ENCODE measurements around the gene RFC4.
A peak's percentile ranks its signal among the peaks of the same experiment; 100 is the strongest.

The RFC4 gene

GRCh38 chr3:186751480-186751879 lies 54.8 kb downstream of the RFC4 start:
- Histone ChIP-seq H3K27me3 (ENCODE audit: control insufficient read depth in 2 of 2, insufficient read depth in 2 of 2, low read length in 2 of 2) (no peaks in the 10 kb centered on the region), H3K4me3 (ENCODE audit: low read length in 2 of 2) (no peak overlapping the region), H3K9me3 (ENCODE audit: control insufficient read depth in 2 of 2, low read length in 2 of 2) (no peaks in the 10 kb centered on the region), H3K27ac (ENCODE audit: low read depth in 2 of 2, low read length in 2 of 2) (peak overlapping the region in 1 of 2 donors; percentile 60), H3K9ac (ENCODE audit: low read depth in 1 of 2, low read length in 2 of 2) (peak overlapping the region in 1 of 2 donors; percentile 30), H3K4me1 (ENCODE audit: control insufficient read depth in 2 of 2, insufficient read depth in 2 of 2, low read length in 2 of 2) (peaks cover 0 to 10% of the 10 kb centered on the region in 2 donors), H3K36me3 (ENCODE audit: control insufficient read depth in 2 of 2, insufficient read depth in 2 of 2, low read length in 2 of 2) (no peaks in the 10 kb centered on the region)

GRCh38 chr3:186750316-186750715 lies 56.0 kb downstream of the RFC4 start:
- no peak overlapping the region for H3K9ac ChIP-seq (ENCODE audit: low read depth in 1 of 2, low read length in 2 of 2)
- no peaks in the 10 kb centered on the region for H3K36me3 ChIP-seq (ENCODE audit: control insufficient read depth in 2 of 2, insufficient read depth in 2 of 2, low read length in 2 of 2)
- peaks cover 0 to 16% of the 10 kb centered on the region in 2 donors for H3K4me1 ChIP-seq (ENCODE audit: control insufficient read depth in 2 of 2, insufficient read depth in 2 of 2, low read length in 2 of 2)
- no peaks in the 10 kb centered on the region for H3K9me3 ChIP-seq (ENCODE audit: control insufficient read depth in 2 of 2, low read length in 2 of 2)
- H3K27me3 ChIP-seq (ENCODE audit: control insufficient read depth in 2 of 2, insufficient read depth in 2 of 2, low read length in 2 of 2), result no peaks in the 10 kb centered on the region
- no peak overlapping the region for H3K27ac ChIP-seq (ENCODE audit: low read depth in 2 of 2, low read length in 2 of 2)
- no peak overlapping the region for H3K4me3 ChIP-seq (ENCODE audit: low read length in 2 of 2)

- no peak overlapping the region for H3K9ac ChIP-seq (ENCODE audit: low read depth in 1 of 2, low read length in 2 of 2)
- H3K4me3 ChIP-seq (ENCODE audit: low read length in 2 of 2), result no peak overlapping the region
- no peaks in the 10 kb centered on the region for H3K27me3 ChIP-seq (ENCODE audit: control insufficient read depth in 2 of 2, insufficient read depth in 2 of 2, low read length in 2 of 2)
- H3K4me1 ChIP-seq (ENCODE audit: control insufficient read depth in 2 of 2, insufficient read depth in 2 of 2, low read length in 2 of 2), result peaks cover 2 to 28% of the 10 kb centered on the region in 2 donors
- H3K36me3 ChIP-seq (ENCODE audit: control insufficient read depth in 2 of 2, insufficient read depth in 2 of 2, low read length in 2 of 2), result no peaks in the 10 kb centered on the region
- H3K27ac ChIP-seq (ENCODE audit: low read depth in 2 of 2, low read length in 2 of 2), result peak overlapping the region; percentile 58 to 87
- no peaks in the 10 kb centered on the region for H3K9me3 ChIP-seq (ENCODE audit: control insufficient read depth in 2 of 2, low read length in 2 of 2)
Measured at GRCh38 chr3:186746008-186746407, 60.3 kb downstream of the RFC4 start.

DNA sequence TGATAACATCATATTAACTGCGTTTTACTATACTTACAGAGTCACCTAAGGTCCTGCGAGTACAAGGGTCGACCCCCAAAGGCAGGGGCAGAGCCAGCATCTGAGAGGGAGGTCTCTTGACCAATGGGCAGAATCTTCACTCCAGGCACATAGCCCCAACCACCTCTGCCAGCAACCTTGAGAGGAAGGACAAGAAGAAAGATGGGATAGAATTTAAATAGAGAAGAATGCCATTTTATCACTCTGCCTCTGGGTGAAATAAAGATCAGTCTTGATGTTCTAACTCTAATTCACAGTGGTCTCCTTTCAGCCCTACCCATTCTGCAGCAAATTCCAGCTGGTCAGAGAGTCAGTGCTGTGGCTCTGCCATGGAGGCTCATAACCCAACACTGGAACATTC lies 62.6 kb downstream of the RFC4 start:
- no peaks in the 10 kb centered on the region for H3K9me3 ChIP-seq (ENCODE audit: control insufficient read depth in 2 of 2, low read length in 2 of 2)
- H3K4me1 ChIP-seq (ENCODE audit: control insufficient read depth in 2 of 2, insufficient read depth in 2 of 2, low read length in 2 of 2), result peaks cover 2 to 28% of the 10 kb centered on the region in 2 donors
- H3K9ac ChIP-seq (ENCODE audit: low read depth in 1 of 2, low read length in 2 of 2), result no peak overlapping the region
- no peak overlapping the region for H3K4me3 ChIP-seq (ENCODE audit: low read length in 2 of 2)
- peak overlapping the region in 1 of 2 donors; percentile 87 for H3K27ac ChIP-seq (ENCODE audit: low read depth in 2 of 2, low read length in 2 of 2)
- H3K36me3 ChIP-seq (ENCODE audit: control insufficient read depth in 2 of 2, insufficient read depth in 2 of 2, low read length in 2 of 2), result no peaks in the 10 kb centered on the region
- no peaks in the 10 kb centered on the region for H3K27me3 ChIP-seq (ENCODE audit: control insufficient read depth in 2 of 2, insufficient read depth in 2 of 2, low read length in 2 of 2)

- no peak overlapping the region for H3K27ac ChIP-seq (ENCODE audit: low read depth in 2 of 2, low read length in 2 of 2)
Measured at GRCh38 chr3:186742618-186743380, 63.5 kb downstream of the RFC4 start.

More at GRCh38 chr3:186742618-186743380, 63.5 kb downstream of the RFC4 start:
- H3K36me3 ChIP-seq (ENCODE audit: control insufficient read depth in 2 of 2, insufficient read depth in 2 of 2, low read length in 2 of 2), result no peaks in the 10 kb centered on the region
- H3K4me3 ChIP-seq (ENCODE audit: low read length in 2 of 2), result no peak overlapping the region
- H3K9me3 ChIP-seq (ENCODE audit: control insufficient read depth in 2 of 2, low read length in 2 of 2), result no peaks in the 10 kb centered on the region
- H3K27me3 ChIP-seq (ENCODE audit: control insufficient read depth in 2 of 2, insufficient read depth in 2 of 2, low read length in 2 of 2), result no peaks in the 10 kb centered on the region
- no peak overlapping the region for H3K9ac ChIP-seq (ENCODE audit: low read depth in 1 of 2, low read length in 2 of 2)
- H3K4me1 ChIP-seq (ENCODE audit: control insufficient read depth in 2 of 2, insufficient read depth in 2 of 2, low read length in 2 of 2), result peaks cover 2 to 28% of the 10 kb centered on the region in 2 donors

Measured in mucosa of rectum (tissue), 2 donors.